DND-41 (cell line): ENCODE data around the gene SYNJ2BP.

ENCODE experiments used
- ATAC-seq: fragments of 200-7000 bp; cut with Tn5 transposase; 3 replicates; pipeline ENCODE4 v1.9.1; 2021; ENCODE audit warnings: low read depth; ENCODE audit not compliant: insufficient read depth
- DNase-seq: peaks from one replicate; pipeline ENCODE4 v3.0.0-alpha.2; 2020
- H2AFZ ChIP-seq: 2 replicates; pipeline ENCODE4 v1.6.0; 2012; ENCODE audit warnings: low read depth, low read length
- H3K27ac ChIP-seq: 2 replicates; pipeline ENCODE4 v1.5.1; 2012; ENCODE audit warnings: low read length, inconsistent platforms
- H3K27me3 ChIP-seq: fragments of 200-600 bp; sonication (generic); 2 replicates; pipeline ENCODE4 v1.6.0; 2012; ENCODE audit warnings: low read length, mild to moderate bottlenecking, inconsistent platforms; ENCODE audit not compliant: insufficient read depth, poor library complexity
- H3K36me3 ChIP-seq: 2 replicates; pipeline ENCODE4 v1.5.1; 2012; ENCODE audit warnings: low read length, inconsistent platforms; ENCODE audit not compliant: insufficient read depth
- H3K4me1 ChIP-seq: 2 replicates; pipeline ENCODE4 v1.5.1; 2012; ENCODE audit warnings: mild to moderate bottlenecking, low read length; ENCODE audit not compliant: insufficient read depth
- H3K4me2 ChIP-seq: 2 replicates; pipeline ENCODE4 v1.6.0; 2012; ENCODE audit warnings: mild to moderate bottlenecking, moderate library complexity, low read length, inconsistent platforms; ENCODE audit not compliant: insufficient read depth
- H3K4me3 ChIP-seq, 2 experiments: fragments of 200-600 bp in 1 of 2; shearing (Covaris generic) in 1 of 2; 2 replicates each; pipeline ENCODE4 v1.5.1; 2012 to 2016; ENCODE audit warnings: inconsistent platforms in 2 of 2, low read length in 2 of 2, mild to moderate bottlenecking in 2 of 2, low read depth in 1 of 2, moderate library complexity in 1 of 2
- H3K79me2 ChIP-seq: 2 replicates; pipeline ENCODE4 v1.6.0; 2012; ENCODE audit warnings: low read length, inconsistent platforms; ENCODE audit not compliant: insufficient read depth
- H3K9ac ChIP-seq: 2 replicates; pipeline ENCODE4 v1.6.0; 2012; ENCODE audit warnings: low read depth, mild to moderate bottlenecking, inconsistent platforms, low read length, moderate library complexity
- H3K9me3 ChIP-seq: 2 replicates; pipeline ENCODE4 v1.5.1; 2012; ENCODE audit warnings: low read length, moderate library complexity, mild to moderate bottlenecking, inconsistent platforms; ENCODE audit not compliant: insufficient read depth, severe bottlenecking
- H4K20me1 ChIP-seq: 2 replicates; pipeline ENCODE4 v1.6.0; 2012; ENCODE audit warnings: low read length; ENCODE audit not compliant: insufficient read depth
- EZH2 ChIP-seq: IDR thresholded peaks from 3 replicates; pipeline ENCODE4 v1.6.1; 2012; ENCODE audit warnings: borderline replicate concordance, low read depth, mild to moderate bottlenecking, moderate library complexity, low read length, inconsistent platforms; ENCODE audit not compliant: severe bottlenecking
- TF ChIP-seq, protein P1 (sequence below): IDR thresholded peaks from 2 replicates; pipeline ENCODE4 v1.5.1; 2012; ENCODE audit warnings: borderline replicate concordance, low read length, moderate library complexity, mild to moderate bottlenecking; ENCODE audit not compliant: poor library complexity, severe bottlenecking; ENCODE audit errors: extremely low read depth

SYNJ2BP gene

DNA sequence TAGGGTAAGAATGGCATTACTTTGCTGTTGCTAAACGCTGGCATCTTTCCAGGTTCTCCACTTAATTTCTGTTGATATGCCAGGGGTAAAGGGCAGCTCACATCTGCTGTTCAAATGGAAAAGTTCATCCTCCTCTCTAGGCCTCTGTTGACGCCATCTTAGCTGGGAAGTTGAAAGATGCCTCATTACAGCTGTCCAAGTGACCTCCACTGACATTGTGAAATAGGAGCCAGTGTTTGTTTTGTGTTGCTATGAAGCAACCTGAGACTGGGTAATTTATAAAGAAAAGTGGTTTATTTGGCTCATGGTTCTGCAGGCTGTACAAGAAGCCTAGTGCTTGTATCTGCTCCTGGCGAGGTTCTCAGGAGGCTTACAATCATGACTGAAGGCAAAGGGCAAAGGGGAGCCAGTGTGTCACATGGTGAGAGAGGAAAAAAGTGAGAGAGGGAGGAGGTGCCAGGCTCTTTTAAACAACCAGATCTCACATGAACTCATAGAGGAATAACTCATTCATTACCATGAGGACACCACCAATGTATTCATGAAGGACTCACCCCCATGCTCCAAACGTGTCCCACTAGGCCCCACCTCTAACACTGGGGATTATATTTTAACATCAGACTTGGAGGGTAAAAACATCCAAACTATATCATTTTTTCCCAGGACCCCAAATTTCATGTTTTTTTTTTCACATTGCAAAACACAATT lies 31.9 kb upstream of the SYNJ2BP start:
- TF ChIP-seq, protein P1, sequence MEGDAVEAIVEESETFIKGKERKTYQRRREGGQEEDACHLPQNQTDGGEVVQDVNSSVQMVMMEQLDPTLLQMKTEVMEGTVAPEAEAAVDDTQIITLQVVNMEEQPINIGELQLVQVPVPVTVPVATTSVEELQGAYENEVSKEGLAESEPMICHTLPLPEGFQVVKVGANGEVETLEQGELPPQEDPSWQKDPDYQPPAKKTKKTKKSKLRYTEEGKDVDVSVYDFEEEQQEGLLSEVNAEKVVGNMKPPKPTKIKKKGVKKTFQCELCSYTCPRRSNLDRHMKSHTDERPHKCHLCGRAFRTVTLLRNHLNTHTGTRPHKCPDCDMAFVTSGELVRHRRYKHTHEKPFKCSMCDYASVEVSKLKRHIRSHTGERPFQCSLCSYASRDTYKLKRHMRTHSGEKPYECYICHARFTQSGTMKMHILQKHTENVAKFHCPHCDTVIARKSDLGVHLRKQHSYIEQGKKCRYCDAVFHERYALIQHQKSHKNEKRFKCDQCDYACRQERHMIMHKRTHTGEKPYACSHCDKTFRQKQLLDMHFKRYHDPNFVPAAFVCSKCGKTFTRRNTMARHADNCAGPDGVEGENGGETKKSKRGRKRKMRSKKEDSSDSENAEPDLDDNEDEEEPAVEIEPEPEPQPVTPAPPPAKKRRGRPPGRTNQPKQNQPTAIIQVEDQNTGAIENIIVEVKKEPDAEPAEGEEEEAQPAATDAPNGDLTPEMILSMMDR = no peak
- Histone ChIP-seq H3K4me2 (no peak overlapping the region), H3K27me3 (no peaks in the 10 kb centered on the region), H3K36me3 (no peaks in the 10 kb centered on the region), H3K4me1 (no peaks in the 10 kb centered on the region), H4K20me1 (no peaks in the 10 kb centered on the region), H3K27ac (no peak overlapping the region), H3K4me3 (no peak overlapping the region), H3K9me3 (peaks cover 9% of the 10 kb centered on the region), H3K79me2 (no peaks in the 10 kb centered on the region), H3K9ac (no peak overlapping the region), H2AFZ (no peak overlapping the region)
- ATAC-seq = no peak
- DNase-seq = no peak

DNA sequence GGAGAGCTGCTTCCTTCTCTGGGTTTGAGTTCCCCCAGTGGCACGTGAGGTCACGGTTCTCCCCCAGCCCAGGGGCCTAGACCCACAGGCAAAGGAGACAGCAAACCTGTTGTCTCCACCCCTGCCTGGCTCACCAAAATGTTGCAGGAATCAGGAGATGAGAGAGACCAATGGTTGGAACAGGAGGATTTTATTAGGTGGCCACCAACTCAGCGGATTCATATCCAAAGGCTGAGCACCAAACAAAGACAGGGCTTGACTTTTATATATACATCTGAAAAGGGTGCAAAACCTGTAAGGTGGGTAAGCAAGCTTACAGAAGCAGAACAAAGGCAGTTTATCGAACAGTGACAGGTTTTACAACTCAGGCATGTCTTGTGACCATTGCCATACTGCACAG lies 25.9 kb upstream of the SYNJ2BP start:
- H3K27me3 ChIP-seq = no peaks in the 10 kb centered on the region
- no peaks in the 10 kb centered on the region for H3K79me2 ChIP-seq
- no peak overlapping the region for H3K4me2 ChIP-seq
- ATAC-seq = no peak
- no peaks in the 10 kb centered on the region for H4K20me1 ChIP-seq
- peak; percentile 15 for DNase-seq
- no peak overlapping the region for H3K4me3 ChIP-seq
- H3K9ac ChIP-seq = no peak overlapping the region
- no peak overlapping the region for H2AFZ ChIP-seq
- TF ChIP-seq, protein P1 = no peak
- no peak for TF ChIP-seq EZH2
- peaks cover 35% of the 10 kb centered on the region for H3K9me3 ChIP-seq
- H3K36me3 ChIP-seq = no peaks in the 10 kb centered on the region
- no peaks in the 10 kb centered on the region for H3K4me1 ChIP-seq
- H3K27ac ChIP-seq = no peak overlapping the region

DNA sequence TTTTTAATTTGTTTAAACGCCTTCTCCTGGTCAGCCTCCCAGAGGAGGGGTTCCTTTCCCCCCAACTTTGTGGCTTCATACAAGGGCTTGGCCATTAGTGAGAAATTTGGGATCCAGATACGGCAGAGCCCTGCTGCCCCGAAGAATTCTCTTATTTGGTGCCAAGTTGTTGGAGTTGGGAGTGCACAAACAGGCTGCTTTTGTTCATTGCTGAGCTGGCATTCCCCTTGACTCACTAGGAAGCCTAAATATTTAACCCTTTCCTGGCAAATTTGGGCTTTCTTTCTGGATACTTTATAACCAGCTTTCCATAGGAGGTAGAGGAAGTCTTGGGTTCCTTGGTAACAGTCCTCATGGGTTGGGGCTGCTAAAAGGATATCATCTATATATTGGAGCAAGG lies 24.8 kb upstream of the SYNJ2BP start:
- TF ChIP-seq, protein P1 = no peak
- TF ChIP-seq EZH2 = no peak
- H3K27ac ChIP-seq = no peak overlapping the region
- H3K4me2 ChIP-seq = no peak overlapping the region
- ATAC-seq (no peak), DNase-seq (no peak)
- H2AFZ ChIP-seq = no peak overlapping the region
- no peaks in the 10 kb centered on the region for H3K4me1 ChIP-seq
- H3K36me3 ChIP-seq = no peaks in the 10 kb centered on the region
- no peak overlapping the region for H3K9ac ChIP-seq
- H3K4me3 ChIP-seq = no peak overlapping the region
- peaks cover 43% of the 10 kb centered on the region for H3K9me3 ChIP-seq
- no peaks in the 10 kb centered on the region for H3K27me3 ChIP-seq
- no peaks in the 10 kb centered on the region for H3K79me2 ChIP-seq
- no peaks in the 10 kb centered on the region for H4K20me1 ChIP-seq
